Neural progenitor cell (in vitro differentiated cells): ENCODE results near the gene REEP1. TPM values are rescaled to one million over a fixed set of nuclear protein-coding genes. Genes with fewer than 3 reads are reported as not detected.

Experiments used
- DNase-seq: peaks from one replicate; pipeline ENCODE4 v3.0.0-alpha.2; 2016; ENCODE audit warnings: low spot score
- H2AFZ ChIP-seq: fragments of 200-600 bp; sonication (generic); replicated peaks from 2 replicates; pipeline ENCODE4 v1.6.1; 2016; ENCODE audit warnings: antibody characterized with exemption
- H3F3A ChIP-seq: fragments of 200-600 bp; sonication (generic); 2 replicates; pipeline ENCODE4 v1.6.1; 2016; ENCODE audit warnings: antibody characterized with exemption, low read depth
- H3K27ac ChIP-seq: fragments of 200-600 bp; sonication (generic); 2 replicates; pipeline ENCODE4 v1.5.1; 2016; ENCODE audit warnings: mild to moderate bottlenecking
- H3K27me3 ChIP-seq: fragments of 200-600 bp; sonication (generic); 2 replicates; pipeline ENCODE4 v1.6.1; 2016; ENCODE audit warnings: mild to moderate bottlenecking, moderate library complexity
- H3K36me3 ChIP-seq: fragments of 200-600 bp; sonication (generic); 2 replicates; pipeline ENCODE4 v1.5.1; 2016
- H3K4me1 ChIP-seq: fragments of 200-600 bp; sonication (generic); 2 replicates; pipeline ENCODE4 v1.6.1; 2016; ENCODE audit warnings: mixed run types
- H3K4me2 ChIP-seq: fragments of 200-600 bp; sonication (generic); 2 replicates; pipeline ENCODE4 v1.6.1; 2016
- H3K4me3 ChIP-seq: fragments of 200-600 bp; sonication (generic); 2 replicates; pipeline ENCODE4 v1.5.1; 2016
- H3K79me2 ChIP-seq: fragments of 200-600 bp; sonication (generic); 2 replicates; pipeline ENCODE4 v1.6.1; 2016; ENCODE audit warnings: low read depth
- H3K9ac ChIP-seq: fragments of 200-600 bp; sonication (generic); 2 replicates; pipeline ENCODE4 v1.6.1; 2016
- H3K9me3 ChIP-seq: fragments of 200-600 bp; sonication (generic); 2 replicates; pipeline ENCODE4 v1.5.1; 2016; ENCODE audit warnings: low read depth
- H4K20me1 ChIP-seq: fragments of 200-600 bp; sonication (generic); 2 replicates; pipeline ENCODE4 v1.6.1; 2016; ENCODE audit warnings: low read depth
- H3K27ac Mint-ChIP-seq: 3 replicates; pipeline ENCODE4 v1.8.0; 2021; ENCODE audit warnings: mixed read lengths
- H3K27me3 Mint-ChIP-seq: 2 replicates; pipeline ENCODE4 v1.8.0; 2022; ENCODE audit warnings: low read depth, mild to moderate bottlenecking, inconsistent platforms, moderate library complexity, mixed read lengths; ENCODE audit not compliant: insufficient read depth
- H3K36me3 Mint-ChIP-seq: 3 replicates; pipeline ENCODE4 v1.8.0; 2021; ENCODE audit warnings: mixed read lengths
- H3K4me1 Mint-ChIP-seq: 3 replicates; pipeline ENCODE4 v1.8.0; 2021; ENCODE audit warnings: mixed read lengths
- H3K4me3 Mint-ChIP-seq: 3 replicates; pipeline ENCODE4 v1.8.0; 2021; ENCODE audit warnings: mild to moderate bottlenecking, moderate library complexity, mixed read lengths
- H3K9me3 Mint-ChIP-seq: 3 replicates; pipeline ENCODE4 v1.8.0; 2020; ENCODE audit warnings: mixed read lengths
- EZH2 ChIP-seq: fragments of 200-600 bp; sonication (generic); IDR thresholded peaks from 2 replicates; pipeline ENCODE4 v1.6.1; 2017; ENCODE audit warnings: antibody characterized with exemption, mild to moderate bottlenecking, moderate library complexity
- EZH2phosphoT487 ChIP-seq: fragments of 200-600 bp; sonication (generic); IDR thresholded peaks from 2 replicates; pipeline ENCODE4 v1.6.1; 2017; ENCODE audit warnings: antibody characterized with exemption
- total RNA-seq: library from RNA; depleted of rRNA; stranded (reverse); fragments of >200 nt; gene quantifications from 2 replicates; pipeline ENCODE4 v1.2.3, GENCODE V29; 2015; ENCODE audit warnings: low replicate concordance
- TF ChIP-seq, protein P1 (sequence below): fragments of 200-600 bp; sonication (generic); IDR thresholded peaks from 2 replicates; pipeline ENCODE4 v1.5.1; 2017; ENCODE audit warnings: antibody characterized with exemption, mild to moderate bottlenecking

The REEP1 gene, protein sequence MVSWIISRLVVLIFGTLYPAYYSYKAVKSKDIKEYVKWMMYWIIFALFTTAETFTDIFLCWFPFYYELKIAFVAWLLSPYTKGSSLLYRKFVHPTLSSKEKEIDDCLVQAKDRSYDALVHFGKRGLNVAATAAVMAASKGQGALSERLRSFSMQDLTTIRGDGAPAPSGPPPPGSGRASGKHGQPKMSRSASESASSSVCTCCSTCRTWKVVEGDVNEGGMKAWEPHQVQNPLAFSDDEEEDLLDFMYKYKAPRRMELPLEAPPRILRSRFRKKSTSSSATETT
- 0.88 and 0.93 TPM in 2 replicates for total RNA-seq

DNA sequence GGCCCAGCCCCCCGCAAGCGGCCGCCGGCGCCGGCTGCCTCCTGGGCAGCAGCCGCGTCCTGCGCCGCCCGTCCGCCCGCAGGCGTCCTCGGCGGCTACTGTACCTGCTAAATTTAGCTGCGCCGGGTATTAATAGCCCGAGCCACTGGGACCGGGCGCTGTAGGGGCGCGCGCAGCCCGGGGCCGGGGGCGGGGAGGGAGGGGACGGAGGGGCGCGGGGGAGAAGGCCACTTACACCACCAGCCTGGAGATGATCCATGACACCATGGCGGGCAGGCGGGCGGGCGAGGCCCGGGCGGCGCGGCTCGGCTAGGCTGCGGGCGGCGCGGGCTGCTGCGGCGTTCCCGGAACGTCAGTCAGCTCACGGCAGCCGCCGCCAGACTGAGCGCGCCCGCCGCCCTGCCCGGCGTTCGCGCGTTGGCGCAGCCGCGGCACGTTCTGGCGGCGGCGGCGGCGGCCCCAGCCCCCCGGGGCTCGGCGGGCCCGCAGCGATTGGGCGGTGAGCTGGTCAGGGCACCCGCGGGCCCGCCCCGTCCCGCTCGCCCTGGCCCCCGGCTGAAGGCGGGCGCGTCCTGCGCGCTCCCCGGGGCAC lies at the start of gene REEP1:
Gene REEP1, minus strand, starts transcription at position 383 of the 592 bp plus-strand sequence. Its CDS starts 116 bp downstream, at position 267.
- no peaks in the 10 kb centered on the region for H3K9me3 ChIP-seq
- H3K36me3 ChIP-seq, result no peaks in the 10 kb centered on the region
- peaks cover 17% of the 10 kb centered on the region for H3K4me1 ChIP-seq
- H4K20me1 ChIP-seq, result peaks cover 16% of the 10 kb centered on the region
- peak within 1 kb of the TSS; percentile 82 for H2AFZ ChIP-seq
- peaks cover 95% of the 10 kb centered on the region for H3K27me3 ChIP-seq
- Mint-ChIP-seq H3K27ac (peak within 1 kb of the TSS; percentile 75), H3K27me3 (peaks cover 39% of the 10 kb centered on the region), H3K36me3 (no peaks in the 10 kb centered on the region), H3K4me1 (peaks cover 24% of the 10 kb centered on the region), H3K4me3 (peak within 1 kb of the TSS; percentile 92), H3K9me3 (peaks cover 16% of the 10 kb centered on the region)
- H3K79me2 ChIP-seq, result no peaks in the 10 kb centered on the region
- H3K4me3 ChIP-seq, result peak within 1 kb of the TSS; percentile 68
- H3K27ac ChIP-seq, result no peak within 1 kb of the TSS
- DNase-seq, result peak; percentile 81
- H3K4me2 ChIP-seq, result peak within 1 kb of the TSS; percentile 100
- TF ChIP-seq EZH2 (no peak), EZH2phosphoT487 (no peak)
- TF ChIP-seq, protein P1, sequence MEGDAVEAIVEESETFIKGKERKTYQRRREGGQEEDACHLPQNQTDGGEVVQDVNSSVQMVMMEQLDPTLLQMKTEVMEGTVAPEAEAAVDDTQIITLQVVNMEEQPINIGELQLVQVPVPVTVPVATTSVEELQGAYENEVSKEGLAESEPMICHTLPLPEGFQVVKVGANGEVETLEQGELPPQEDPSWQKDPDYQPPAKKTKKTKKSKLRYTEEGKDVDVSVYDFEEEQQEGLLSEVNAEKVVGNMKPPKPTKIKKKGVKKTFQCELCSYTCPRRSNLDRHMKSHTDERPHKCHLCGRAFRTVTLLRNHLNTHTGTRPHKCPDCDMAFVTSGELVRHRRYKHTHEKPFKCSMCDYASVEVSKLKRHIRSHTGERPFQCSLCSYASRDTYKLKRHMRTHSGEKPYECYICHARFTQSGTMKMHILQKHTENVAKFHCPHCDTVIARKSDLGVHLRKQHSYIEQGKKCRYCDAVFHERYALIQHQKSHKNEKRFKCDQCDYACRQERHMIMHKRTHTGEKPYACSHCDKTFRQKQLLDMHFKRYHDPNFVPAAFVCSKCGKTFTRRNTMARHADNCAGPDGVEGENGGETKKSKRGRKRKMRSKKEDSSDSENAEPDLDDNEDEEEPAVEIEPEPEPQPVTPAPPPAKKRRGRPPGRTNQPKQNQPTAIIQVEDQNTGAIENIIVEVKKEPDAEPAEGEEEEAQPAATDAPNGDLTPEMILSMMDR, result no peak
- H3K9ac ChIP-seq, result no peak within 1 kb of the TSS
- H3F3A ChIP-seq, result peaks cover 15% of the 10 kb centered on the region

DNA sequence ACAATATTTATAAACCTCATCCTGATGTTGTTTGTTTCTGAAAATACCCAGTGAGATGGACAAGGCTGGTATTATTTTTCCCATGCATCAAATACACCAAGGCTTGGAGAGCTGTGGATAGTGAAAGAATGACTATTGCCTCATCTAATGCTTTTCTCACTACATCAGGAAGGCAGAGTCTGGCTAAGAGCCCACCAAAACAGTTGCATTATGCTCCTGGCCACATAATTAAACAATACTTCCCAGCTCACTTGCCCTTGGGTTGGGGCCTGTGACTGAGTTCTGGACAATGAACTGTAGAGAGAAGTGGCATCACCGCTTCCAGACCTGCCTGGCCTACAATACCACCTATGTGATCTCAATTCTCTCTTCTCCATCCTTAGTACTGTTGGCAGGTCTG lies 46.4 kb upstream of the REEP1 start:
- Histone ChIP-seq H3K79me2 (no peaks in the 10 kb centered on the region), H3K4me2 (no peak overlapping the region), H3F3A (no peaks in the 10 kb centered on the region)

DNA sequence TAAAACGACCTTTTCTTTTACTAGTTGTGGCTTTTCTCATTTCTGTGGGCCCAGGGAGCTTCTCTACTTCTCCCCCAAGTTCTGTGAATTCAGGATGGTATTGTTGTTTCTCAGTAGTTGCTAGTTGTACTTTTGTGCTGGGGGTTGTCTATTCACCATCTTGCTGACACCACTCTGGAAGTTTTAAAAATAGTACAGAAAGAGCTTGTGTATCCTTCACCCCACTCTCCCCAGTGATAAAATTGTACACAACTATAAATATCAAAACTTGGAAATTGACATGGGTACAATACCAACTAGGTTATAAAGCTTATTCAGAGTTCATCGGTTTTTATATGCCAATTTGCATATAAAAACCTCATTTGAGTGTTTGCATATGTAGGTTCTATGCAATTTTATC lies 45.3 kb upstream of the REEP1 start:
- no peaks in the 10 kb centered on the region for H3K9me3 ChIP-seq
- no peaks in the 10 kb centered on the region for H3K4me1 ChIP-seq
- H3K27me3 Mint-ChIP-seq, result peaks cover 3% of the 10 kb centered on the region
- H4K20me1 ChIP-seq, result no peaks in the 10 kb centered on the region
- H3K27ac ChIP-seq, result no peak overlapping the region
- H3K79me2 ChIP-seq, result no peaks in the 10 kb centered on the region
- H3K36me3 ChIP-seq, result no peaks in the 10 kb centered on the region
- no peaks in the 10 kb centered on the region for H3K27me3 ChIP-seq
- H3K9me3 Mint-ChIP-seq, result no peaks in the 10 kb centered on the region
- peak overlapping the region; percentile 7 for H2AFZ ChIP-seq
- H3K4me1 Mint-ChIP-seq, result no peaks in the 10 kb centered on the region
- TF ChIP-seq EZH2phosphoT487 (no peak), EZH2 (no peak)
- TF ChIP-seq, protein P1, result no peak
- H3K4me3 ChIP-seq, result no peak overlapping the region
- no peak overlapping the region for H3K27ac Mint-ChIP-seq
- H3K9ac ChIP-seq, result no peak overlapping the region
- no peak overlapping the region for H3K4me2 ChIP-seq
- H3K36me3 Mint-ChIP-seq, result no peaks in the 10 kb centered on the region
- no peak overlapping the region for H3K4me3 Mint-ChIP-seq
- no peak for DNase-seq
- no peaks in the 10 kb centered on the region for H3F3A ChIP-seq

More for the DNA sequence above, 46.4 kb upstream of the REEP1 start:
- Mint-ChIP-seq H3K27me3 (peaks cover 3% of the 10 kb centered on the region), H3K9me3 (no peaks in the 10 kb centered on the region), H3K36me3 (no peaks in the 10 kb centered on the region), H3K4me3 (no peak overlapping the region), H3K4me1 (no peaks in the 10 kb centered on the region), H3K27ac (no peak overlapping the region)
- Histone ChIP-seq H2AFZ (no peak overlapping the region), H3K27ac (no peak overlapping the region), H3K4me1 (no peaks in the 10 kb centered on the region), H3K4me3 (no peak overlapping the region), H3K9ac (no peak overlapping the region), H3K27me3 (no peaks in the 10 kb centered on the region), H3K9me3 (no peaks in the 10 kb centered on the region), H4K20me1 (no peaks in the 10 kb centered on the region), H3K36me3 (no peaks in the 10 kb centered on the region)
- no peak for DNase-seq
- TF ChIP-seq EZH2phosphoT487, result no peak
- TF ChIP-seq, protein P1, result no peak
- no peak for TF ChIP-seq EZH2
